Activated B cell treated with CpG ODN at 0.5 μM for 24 hours (primary cell): ENCODE data around the gene BPGM. TPM values are rescaled to one million over a fixed set of nuclear protein-coding genes. Genes with fewer than 3 reads are reported as not detected.
A peak's percentile ranks its signal among the peaks of the same experiment; 100 is the strongest.
"Not testable (repeated sequence)": the region's sequence is repeated elsewhere in the genome, so short reads cannot be mapped to it uniquely, and the experiment has no call there.

Experiments
- ATAC-seq: fragments of 200-7000 bp; cut with Tn5 transposase; one replicate; pipeline ENCODE4 v1.10.0; 2021; ENCODE audit warnings: low read depth, mild to moderate bottlenecking, moderate library complexity
- CTCF ChIA-PET: fragments of 350-600 bp; sonication (Branson Sonifier 250); formaldehyde crosslinking; loops from one replicate; lab custom pipeline; 2021; ENCODE audit warnings: antibody characterized with exemption; lab: Charles Lee
- POLR2A ChIA-PET: fragments of 350-600 bp; sonication (Branson Sonifier 250); formaldehyde crosslinking; loops from one replicate; lab custom pipeline; 2021; ENCODE audit warnings: antibody characterized with exemption; lab: Charles Lee
- DNase-seq: peaks from one replicate; pipeline ENCODE4 v3.0.0; 2022
- H3K27ac Mint-ChIP-seq: one replicate; pipeline ENCODE4 v1.8.0; 2020; ENCODE audit warnings: mixed read lengths
- H3K27me3 Mint-ChIP-seq: one replicate; pipeline ENCODE4 v1.8.0; 2021; ENCODE audit warnings: mixed read lengths
- H3K36me3 Mint-ChIP-seq: one replicate; pipeline ENCODE4 v1.8.0; 2021; ENCODE audit warnings: low read depth, mixed read lengths
- H3K4me1 Mint-ChIP-seq: one replicate; pipeline ENCODE4 v1.8.0; 2021; ENCODE audit warnings: mixed read lengths
- H3K4me3 Mint-ChIP-seq: one replicate; pipeline ENCODE4 v1.8.0; 2020; ENCODE audit warnings: mild to moderate bottlenecking, mixed read lengths
- H3K9me3 Mint-ChIP-seq: one replicate; pipeline ENCODE4 v1.8.0; 2020; ENCODE audit warnings: mixed read lengths
- intact Hi-C: fragments of 100-400 bp; cut with micrococcal nuclease; formaldehyde crosslinking; loops from one replicate; pipeline ENCODE4 v1.15.1; 2024
- total RNA-seq: library from RNA; stranded (reverse); gene quantifications from 2 replicates; pipeline ENCODE4 v1.2.3, GENCODE V29; 2022
- TF ChIP-seq, protein P1 (sequence below): fragments of 200-600 bp; IDR thresholded peaks from one replicate; pipeline ENCODE4 v1.8.0; 2022; ENCODE audit warnings: antibody characterized with exemption, mild to moderate bottlenecking

BPGM gene
- total RNA-seq, 1 donor from 2014 or later, result 10.1 TPM

DNA sequence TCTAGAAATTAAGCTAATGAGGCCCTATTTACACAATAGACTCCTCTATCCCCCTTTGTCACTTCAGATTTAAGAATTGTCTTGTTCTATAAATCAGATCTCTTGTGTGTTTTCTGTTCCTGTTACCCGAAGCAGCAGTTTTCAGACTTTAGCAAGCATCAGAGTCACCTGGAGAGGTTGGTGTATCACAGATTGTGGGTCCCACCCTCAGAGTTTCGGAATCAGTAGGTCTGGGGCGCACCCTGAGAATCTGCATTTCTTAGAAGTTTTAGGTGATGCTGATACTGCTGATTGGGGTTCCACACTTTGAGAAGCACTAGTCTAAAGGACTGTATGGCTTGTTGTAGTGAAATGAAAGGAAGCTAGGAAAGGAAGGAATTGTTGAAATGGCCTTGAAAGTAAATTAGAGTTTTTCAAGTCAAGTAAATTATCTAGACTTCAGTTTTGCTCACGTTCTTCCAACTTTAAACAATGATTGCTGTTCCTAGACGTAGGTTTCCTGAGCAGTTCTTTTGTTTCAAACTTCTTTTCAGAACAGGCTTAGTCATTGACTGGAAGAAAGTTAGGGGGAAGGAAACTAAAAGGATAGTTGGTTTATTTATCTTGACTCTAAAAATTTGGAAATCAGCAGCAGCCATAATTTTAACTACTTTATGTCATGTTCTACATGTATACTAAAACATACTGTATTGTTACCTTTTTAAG lies 15.7 kb downstream of the BPGM start:
- POLR2A ChIA-PET, result no interaction called here
- Mint-ChIP-seq H3K4me3 (no peak overlapping the region), H3K27me3 (no peaks in the 10 kb centered on the region), H3K36me3 (peaks cover 69% of the 10 kb centered on the region), H3K27ac (no peak overlapping the region), H3K9me3 (peaks cover 4% of the 10 kb centered on the region), H3K4me1 (no peaks in the 10 kb centered on the region)
- no peak for ATAC-seq
- TF ChIP-seq, protein P1, sequence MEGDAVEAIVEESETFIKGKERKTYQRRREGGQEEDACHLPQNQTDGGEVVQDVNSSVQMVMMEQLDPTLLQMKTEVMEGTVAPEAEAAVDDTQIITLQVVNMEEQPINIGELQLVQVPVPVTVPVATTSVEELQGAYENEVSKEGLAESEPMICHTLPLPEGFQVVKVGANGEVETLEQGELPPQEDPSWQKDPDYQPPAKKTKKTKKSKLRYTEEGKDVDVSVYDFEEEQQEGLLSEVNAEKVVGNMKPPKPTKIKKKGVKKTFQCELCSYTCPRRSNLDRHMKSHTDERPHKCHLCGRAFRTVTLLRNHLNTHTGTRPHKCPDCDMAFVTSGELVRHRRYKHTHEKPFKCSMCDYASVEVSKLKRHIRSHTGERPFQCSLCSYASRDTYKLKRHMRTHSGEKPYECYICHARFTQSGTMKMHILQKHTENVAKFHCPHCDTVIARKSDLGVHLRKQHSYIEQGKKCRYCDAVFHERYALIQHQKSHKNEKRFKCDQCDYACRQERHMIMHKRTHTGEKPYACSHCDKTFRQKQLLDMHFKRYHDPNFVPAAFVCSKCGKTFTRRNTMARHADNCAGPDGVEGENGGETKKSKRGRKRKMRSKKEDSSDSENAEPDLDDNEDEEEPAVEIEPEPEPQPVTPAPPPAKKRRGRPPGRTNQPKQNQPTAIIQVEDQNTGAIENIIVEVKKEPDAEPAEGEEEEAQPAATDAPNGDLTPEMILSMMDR, result no peak
- no peak for DNase-seq
- intact Hi-C loops, result no loop called here
- CTCF ChIA-PET, result no interaction called here

DNA sequence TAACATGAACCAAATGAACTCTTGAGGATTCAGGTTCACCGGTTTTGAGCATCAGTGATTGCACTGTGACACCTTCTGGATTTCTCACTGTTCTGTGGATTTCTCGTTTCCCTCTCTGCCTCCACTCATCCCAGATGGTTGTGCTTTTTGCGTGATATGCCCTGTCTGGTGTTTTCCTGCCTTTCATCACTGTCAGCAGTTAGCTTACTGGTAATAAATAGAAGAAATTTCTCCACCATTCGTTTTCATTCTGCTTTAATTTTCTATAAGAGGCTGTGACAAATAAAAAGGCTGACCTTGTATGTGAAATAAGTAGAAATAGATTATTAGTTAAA lies 16.2 kb downstream of the BPGM start:
- Mint-ChIP-seq H3K36me3 (peaks cover 69% of the 10 kb centered on the region), H3K9me3 (peaks cover 4% of the 10 kb centered on the region), H3K4me1 (no peaks in the 10 kb centered on the region), H3K4me3 (no peak overlapping the region), H3K27ac (no peak overlapping the region), H3K27me3 (no peaks in the 10 kb centered on the region)
- TF ChIP-seq, protein P1, result no peak
- POLR2A ChIA-PET, result no interaction called here
- intact Hi-C loops, result no loop called here
- no peak for ATAC-seq
- no peak for DNase-seq
- CTCF ChIA-PET, result no interaction called here

DNA sequence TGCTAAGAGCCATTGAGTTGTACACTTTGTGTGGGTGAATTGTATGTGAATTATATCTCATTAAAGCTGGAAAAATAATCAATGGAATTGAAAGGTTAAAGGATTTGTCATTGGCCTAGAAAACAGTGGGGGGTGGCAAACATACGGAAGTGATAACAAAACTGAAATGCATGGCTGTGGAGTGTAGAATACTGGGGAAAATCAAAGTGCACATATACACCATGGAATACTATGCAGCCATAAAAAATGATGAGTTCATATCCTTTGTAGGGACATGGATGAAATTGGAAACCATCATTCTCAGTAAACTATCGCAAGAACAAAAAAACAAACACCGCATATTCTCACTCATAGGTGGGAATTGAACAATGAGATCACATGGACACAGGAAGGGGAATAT lies 18.4 kb downstream of the BPGM start:
- H3K36me3 Mint-ChIP-seq, result peaks cover 50% of the 10 kb centered on the region
- ATAC-seq, CTCF ChIA-PET, POLR2A ChIA-PET, intact Hi-C loops, DNase-seq, H3K9me3 Mint-ChIP-seq, H3K4me3 Mint-ChIP-seq, H3K27ac Mint-ChIP-seq, H3K27me3 Mint-ChIP-seq: not testable (repeated sequence)
- H3K4me1 Mint-ChIP-seq, result peaks cover 15% of the 10 kb centered on the region

DNA sequence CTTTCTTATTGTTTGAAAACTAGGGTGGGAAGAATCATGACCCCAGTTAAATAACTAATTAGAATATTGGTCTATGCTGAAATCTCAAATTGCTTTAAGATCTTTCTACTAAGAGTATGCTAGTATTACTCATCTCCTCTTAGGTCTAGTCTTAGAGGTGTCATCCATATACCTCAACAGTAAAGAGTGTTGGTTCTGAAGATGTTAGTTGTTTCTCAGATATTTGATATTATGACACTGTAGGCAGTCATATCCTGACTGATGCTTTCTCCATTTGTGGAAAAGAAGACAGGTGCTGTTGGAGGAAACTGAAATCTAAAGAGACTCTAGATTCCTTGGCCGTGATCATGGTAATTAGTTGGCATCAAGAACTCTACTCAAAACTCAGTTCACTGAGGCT lies 21.2 kb downstream of the BPGM start:
- DNase-seq (no peak), ATAC-seq (no peak)
- ChIA-PET CTCF (no interaction called here), POLR2A (no interaction called here)
- TF ChIP-seq, protein P1, result no peak
- Mint-ChIP-seq H3K36me3 (peaks cover 28% of the 10 kb centered on the region), H3K9me3 (peaks cover 4% of the 10 kb centered on the region), H3K4me3 (no peak overlapping the region), H3K27ac (no peak overlapping the region), H3K27me3 (no peaks in the 10 kb centered on the region), H3K4me1 (peaks cover 25% of the 10 kb centered on the region)
- intact Hi-C loops, result no loop called here

DNA sequence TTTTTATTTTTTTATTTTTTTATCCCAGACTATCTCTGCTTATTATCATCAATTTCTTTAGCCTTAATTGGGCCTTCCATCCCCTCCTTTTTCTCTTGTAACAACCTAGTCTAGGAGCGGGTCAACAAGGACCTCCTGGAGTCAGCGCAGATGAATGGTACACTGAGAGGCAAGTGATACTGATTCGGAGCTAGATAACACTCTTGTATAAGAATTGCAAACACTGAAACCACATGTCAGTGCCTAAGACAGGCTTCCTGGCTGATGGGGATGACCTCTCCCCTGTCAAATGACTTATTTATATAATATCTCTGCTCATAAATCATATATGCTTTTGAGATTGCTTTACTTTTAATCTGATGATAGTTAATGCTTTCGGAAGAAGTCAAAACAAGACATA lies 22.7 kb downstream of the BPGM start:
- H3K27ac Mint-ChIP-seq, result peak overlapping the region; percentile 15
- ChIA-PET POLR2A (interaction anchor here (1.2 kb wide), 1 partner anchor 22 kb away, joined by 4 read pairs; no protein-coding TSS in a partner anchor), CTCF (no interaction called here)
- H3K9me3 Mint-ChIP-seq, result peaks cover 6% of the 10 kb centered on the region
- no peaks in the 10 kb centered on the region for H3K27me3 Mint-ChIP-seq
- peaks cover 25% of the 10 kb centered on the region for H3K4me1 Mint-ChIP-seq
- TF ChIP-seq, protein P1, result no peak
- H3K4me3 Mint-ChIP-seq, result no peak overlapping the region
- intact Hi-C loops, result no loop called here
- DNase-seq, result no peak
- no peak for ATAC-seq
- peaks cover 25% of the 10 kb centered on the region for H3K36me3 Mint-ChIP-seq
